PC-9 (cell line): ENCODE measurements around the gene VWA8. TPM values are rescaled to one million over a fixed set of nuclear protein-coding genes. Genes with fewer than 3 reads are reported as not detected.

Experiments
- BruUV-seq: library from RNA; stranded (reverse); fragments of 400-500 nt; replicated peaks from 2 replicates; lab custom pipeline; 2021; lab: Mats Ljungman, UMichigan
- CTCF ChIA-PET: fragments of 300-600 bp; sonication (Branson Sonifier 250); formaldehyde crosslinking; loops from one replicate; lab custom pipeline; 2022; ENCODE audit warnings: antibody characterized with exemption; lab: Charles Lee
- POLR2A ChIA-PET: fragments of 300-600 bp; sonication (Branson Sonifier 250); formaldehyde crosslinking; loops from one replicate; lab custom pipeline; 2022; ENCODE audit warnings: antibody characterized with exemption; ENCODE audit not compliant: unreplicated experiment; lab: Charles Lee
- DNase-seq, 2 experiments: peaks; one replicate each; pipeline versions ENCODE4 v3.0.0 to v3.0.0-alpha.2; 2015 to 2022; ENCODE audit warnings: mixed read lengths in 1 of 2
- H2AFZ ChIP-seq: fragments of 200-600 bp; sonication (generic); 2 replicates; pipeline ENCODE4 v1.8.1; 2017; ENCODE audit warnings: antibody characterized with exemption
- H3F3A ChIP-seq: fragments of 200-600 bp; sonication (generic); 2 replicates; pipeline ENCODE4 v1.8.1; 2017; ENCODE audit warnings: antibody characterized with exemption, mild to moderate bottlenecking, low read depth; ENCODE audit not compliant: insufficient read depth
- H3K27ac ChIP-seq: fragments of 200-600 bp; sonication (generic); 2 replicates; pipeline ENCODE4 v1.6.1; 2016; ENCODE audit warnings: mixed run types
- H3K27me3 ChIP-seq: fragments of 200-600 bp; sonication (generic); 2 replicates; pipeline ENCODE4 v1.6.1; 2016; ENCODE audit warnings: low read depth, mixed run types; ENCODE audit not compliant: insufficient read depth
- H3K36me3 ChIP-seq: fragments of 200-600 bp; sonication (generic); 2 replicates; pipeline ENCODE4 v1.6.1; 2016; ENCODE audit warnings: low read depth, mixed run types
- H3K4me1 ChIP-seq: fragments of 200-600 bp; sonication (generic); replicated peaks from 2 replicates; pipeline ENCODE4 v1.6.1; 2016; ENCODE audit warnings: mixed run types; ENCODE audit not compliant: insufficient read depth
- H3K4me2 ChIP-seq: fragments of 200-600 bp; sonication (generic); 2 replicates; pipeline ENCODE4 v1.6.1; 2017; ENCODE audit warnings: mixed run types
- H3K4me3 ChIP-seq: fragments of 200-600 bp; sonication (generic); 2 replicates; pipeline ENCODE4 v1.6.1; 2016; ENCODE audit warnings: mixed run types
- H3K79me2 ChIP-seq: fragments of 200-600 bp; sonication (generic); 2 replicates; pipeline ENCODE4 v1.6.1; 2017; ENCODE audit warnings: low read depth, mixed run types
- H3K9me2 ChIP-seq: fragments of 200-600 bp; sonication (generic); 2 replicates; pipeline ENCODE4 v1.8.1; 2017; ENCODE audit warnings: mild to moderate bottlenecking; ENCODE audit not compliant: insufficient read depth
- H3K9me3 ChIP-seq: fragments of 200-600 bp; sonication (generic); 2 replicates; pipeline ENCODE4 v1.8.1; 2016; ENCODE audit warnings: low read depth; ENCODE audit not compliant: insufficient read depth
- H4K20me1 ChIP-seq: fragments of 200-600 bp; sonication (generic); 2 replicates; pipeline ENCODE4 v1.8.1; 2017; ENCODE audit not compliant: insufficient read depth
- CTCF ChIP-seq: fragments of 200-600 bp; sonication (generic); conservative IDR thresholded peaks from 2 replicates; pipeline ENCODE4 v1.6.1; 2017; ENCODE audit warnings: mixed run types, antibody characterized with exemption, mild to moderate bottlenecking, moderate library complexity
- EZH2 ChIP-seq: fragments of 200-600 bp; sonication (generic); IDR thresholded peaks from 2 replicates; pipeline ENCODE4 v1.8.0; 2017; ENCODE audit warnings: antibody characterized with exemption, low read depth
- intact Hi-C: fragments of 100-400 bp; cut with micrococcal nuclease; formaldehyde crosslinking; loops from one replicate; pipeline ENCODE4 v1.10.0; 2022; ENCODE audit not compliant: unreplicated experiment
- total RNA-seq: library from RNA; stranded (reverse); gene quantifications from 2 replicates; pipeline ENCODE4 v1.2.3, GENCODE V29; 2021

Gene VWA8
- total RNA-seq, 1 experiment from 2014 or later = 14.1 TPM

DNA sequence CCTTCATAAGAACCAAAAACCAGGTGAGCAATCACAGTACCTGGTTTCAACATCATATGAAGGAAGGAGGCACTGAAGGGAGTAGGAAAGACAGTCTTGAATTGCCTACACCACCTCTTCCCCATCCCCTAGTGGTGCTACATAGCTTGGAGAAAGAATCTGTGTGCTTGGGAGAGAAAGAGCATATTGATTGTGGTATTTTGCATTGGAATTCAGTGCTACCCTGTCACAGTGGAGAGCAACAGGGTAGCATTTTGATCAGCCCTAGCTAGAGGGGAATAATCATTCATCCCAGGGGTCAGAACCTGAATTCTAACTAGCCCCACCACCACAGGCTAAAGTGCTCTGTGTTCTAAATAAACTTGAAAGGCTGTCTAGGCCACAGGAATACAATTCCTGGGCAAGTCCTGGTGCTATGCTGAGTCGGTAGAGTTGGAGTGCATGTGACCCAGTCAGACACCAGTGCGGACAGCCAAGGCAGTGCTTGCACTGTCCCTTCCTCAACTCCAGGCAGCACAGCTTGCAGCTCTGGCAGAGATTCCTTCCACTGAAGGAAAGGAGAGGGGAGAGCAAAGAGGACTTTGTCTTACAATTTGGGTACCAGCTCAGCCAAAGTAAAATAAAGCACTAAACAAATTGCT lies 158.7 kb downstream of the VWA8 start:
- no peak overlapping the region for H3K27ac ChIP-seq
- no peak overlapping the region for H3K4me2 ChIP-seq
- POLR2A ChIA-PET = no interaction called here
- no peaks in the 10 kb centered on the region for H3K9me3 ChIP-seq
- H3K36me3 ChIP-seq = no peaks in the 10 kb centered on the region
- H3K4me3 ChIP-seq = no peak overlapping the region
- no TSS peak for BruUV-seq
- intact Hi-C loops = no loop called here
- no peaks in the 10 kb centered on the region for H3K79me2 ChIP-seq
- H3K27me3 ChIP-seq = no peaks in the 10 kb centered on the region
- no peak overlapping the region for H2AFZ ChIP-seq
- TF ChIP-seq CTCF = no peak
- no peak for TF ChIP-seq EZH2
- H4K20me1 ChIP-seq = no peaks in the 10 kb centered on the region
- H3F3A ChIP-seq = no peaks in the 10 kb centered on the region; the same call in 1 of the 2 replicates
- CTCF ChIA-PET = no interaction called here
- H3K9me2 ChIP-seq = no peaks in the 10 kb centered on the region
- no peaks in the 10 kb centered on the region for H3K4me1 ChIP-seq
- DNase-seq = no peak

- H3K27me3 ChIP-seq = no peaks in the 10 kb centered on the region
- no peak overlapping the region for H2AFZ ChIP-seq
- no peaks in the 10 kb centered on the region for H3K9me3 ChIP-seq
- H3K4me3 ChIP-seq = no peak overlapping the region
- TF ChIP-seq CTCF = no peak
- no peak for TF ChIP-seq EZH2
- BruUV-seq = no TSS peak
- H3F3A ChIP-seq = no peaks in the 10 kb centered on the region
- H4K20me1 ChIP-seq = no peaks in the 10 kb centered on the region
- intact Hi-C loops = no loop called here
- H3K9me2 ChIP-seq = no peaks in the 10 kb centered on the region; the same call in 1 of the 2 replicates
- no peaks in the 10 kb centered on the region for H3K79me2 ChIP-seq
- no peaks in the 10 kb centered on the region for H3K4me1 ChIP-seq
- H3K4me2 ChIP-seq = no peak overlapping the region
- H3K36me3 ChIP-seq = no peaks in the 10 kb centered on the region
- ChIA-PET CTCF (no interaction called here), POLR2A (no interaction called here)
- H3K27ac ChIP-seq = no peak overlapping the region
- no peak for DNase-seq
Measured at GRCh38 chr13:41791056-41791455, 169.9 kb downstream of the VWA8 start.

DNA sequence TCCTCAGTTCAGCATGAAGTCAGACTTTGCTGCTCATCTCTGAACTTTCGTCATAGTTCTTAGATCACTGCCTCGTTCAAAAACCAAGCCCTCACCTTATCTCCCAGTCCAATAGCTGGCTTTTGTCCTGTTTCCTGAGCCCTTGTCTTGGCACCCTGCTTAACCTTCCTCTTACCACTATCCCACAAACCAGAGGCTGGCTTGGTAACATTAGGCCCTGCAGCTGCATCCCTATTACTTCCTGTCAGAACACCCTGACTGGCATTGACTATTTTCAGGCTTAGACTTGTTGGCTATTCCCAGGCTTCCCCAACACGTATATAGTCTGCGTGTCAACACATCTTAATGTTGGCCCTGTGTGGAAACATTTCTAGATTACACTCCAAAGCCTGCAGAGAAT lies 172.4 kb downstream of the VWA8 start:
- Histone ChIP-seq H3K27ac (no peak overlapping the region), H3K9me2 (no peaks in the 10 kb centered on the region), H3K4me1 (no peaks in the 10 kb centered on the region), H3K27me3 (no peaks in the 10 kb centered on the region), H4K20me1 (no peaks in the 10 kb centered on the region), H3K79me2 (no peaks in the 10 kb centered on the region), H3K36me3 (no peaks in the 10 kb centered on the region), H2AFZ (no peak overlapping the region), H3K4me2 (no peak overlapping the region), H3F3A (no peaks in the 10 kb centered on the region), H3K4me3 (no peak overlapping the region), H3K9me3 (no peaks in the 10 kb centered on the region)
- DNase-seq = no peak
- BruUV-seq = no TSS peak
- intact Hi-C loops = no loop called here
- no peak for TF ChIP-seq EZH2
- TF ChIP-seq CTCF = no peak
- CTCF ChIA-PET = no interaction called here
- POLR2A ChIA-PET = interaction anchor here (0.6 kb wide), 1 partner anchor 15 kb away, joined by 5 read pairs; no protein-coding TSS in a partner anchor
